Stimulated activated CD4-positive, alpha-beta T cell treated with anti-CD3 and anti-CD28 coated beads, Interleukin-12 subunit alpha, Interleukin-12 subunit beta, amount 100 ng/mL, for 24 hours (primary cell): Measurements from ENCODE around the gene LANCL2.
"Not testable (repeated sequence)": the region's sequence is repeated elsewhere in the genome, so short reads cannot be mapped to it uniquely, and the experiment has no call there.

Source experiments
- DNase-seq, 2 experiments: peaks; one replicate each; pipeline ENCODE4 v3.0.0-alpha.2; 2020; ENCODE audit warnings: low read depth in 2 of 2

LANCL2 gene

GRCh38 chr7:55470261-55470660 is 105.1 kb downstream of the LANCL2 start:
- no peak for DNase-seq

GRCh38 chr7:55471594-55471993 is 106.5 kb downstream of the LANCL2 start:
- DNase-seq: not testable (repeated sequence)

GRCh38 chr7:55472406-55472805 is 107.3 kb downstream of the LANCL2 start:
- DNase-seq: not testable (repeated sequence)

- no peak for DNase-seq
Observed at GRCh38 chr7:55472928-55473725, 108.0 kb downstream of the LANCL2 start.

GRCh38 chr7:55473932-55474331 is 108.8 kb downstream of the LANCL2 start:
- DNase-seq: no peak

- DNase-seq: no peak
Observed at GRCh38 chr7:55474944-55475854, 110.1 kb downstream of the LANCL2 start.

- no peak for DNase-seq
Observed at GRCh38 chr7:55475855-55476803, 111.0 kb downstream of the LANCL2 start.

- no peak for DNase-seq
Observed at GRCh38 chr7:55476852-55477780, 112.0 kb downstream of the LANCL2 start.

- DNase-seq: no peak
Observed at GRCh38 chr7:55477781-55478374, 112.7 kb downstream of the LANCL2 start.

- DNase-seq: no peak
Observed at GRCh38 chr7:55478700-55479099, 113.6 kb downstream of the LANCL2 start.

GRCh38 chr7:55481155-55481554 is 116.0 kb downstream of the LANCL2 start:
- DNase-seq: no peak

- no peak for DNase-seq
Observed at GRCh38 chr7:55483046-55483445, 117.9 kb downstream of the LANCL2 start.
